CD14-positive monocyte (primary cell): Measurements from ENCODE around the gene SMYD3. TPM values are rescaled to one million over a fixed set of nuclear protein-coding genes. Genes with fewer than 3 reads are reported as not detected.

Experiments used
- DNase-seq, 3 donors: peaks; one replicate each; pipeline ENCODE4 v3.0.0-alpha.2; 2011 to 2022
- H2AFZ ChIP-seq: 2 replicates; pipeline ENCODE4 v1.6.0; 2012; ENCODE audit warnings: mild to moderate bottlenecking, low read depth, low read length, inconsistent platforms; ENCODE audit not compliant: insufficient read depth, poor library complexity, severe bottlenecking
- H3K27ac ChIP-seq, 2 donors: 1 replicate in 1 of 2; 2 replicates in 1 of 2; pipeline ENCODE4 v1.5.1; 2012 to 2013; ENCODE audit warnings: low read length in 2 of 2, control low read depth in 1 of 2, inconsistent platforms in 1 of 2, low read depth in 1 of 2, mild to moderate bottlenecking in 1 of 2
- H3K27me3 ChIP-seq, 2 donors: one replicate each; pipeline versions ENCODE4 v1.6.0 to v1.6.1; 2011 to 2013; ENCODE audit warnings: low read length in 2 of 2; ENCODE audit not compliant: control insufficient read depth in 2 of 2, insufficient read depth in 2 of 2
- H3K36me3 ChIP-seq, 2 donors: replicated peaks in 1 of 2; 1 replicate in 1 of 2; 2 replicates in 1 of 2; pipeline versions ENCODE4 v1.5.1 to v1.6.1; 2012 to 2013; ENCODE audit warnings: low read length in 2 of 2, control low read depth in 1 of 2, inconsistent platforms in 1 of 2, mild to moderate bottlenecking in 1 of 2; ENCODE audit not compliant: insufficient read depth in 2 of 2, control insufficient read depth in 1 of 2
- H3K4me1 ChIP-seq, 2 donors: 1 replicate in 1 of 2; 2 replicates in 1 of 2; pipeline versions ENCODE4 v1.5.1 to v1.6.1; 2012 to 2013; ENCODE audit warnings: low read length in 2 of 2, control low read depth in 1 of 2, inconsistent platforms in 1 of 2, mild to moderate bottlenecking in 1 of 2, moderate library complexity in 1 of 2; ENCODE audit not compliant: insufficient read depth in 2 of 2, control insufficient read depth in 1 of 2
- H3K4me2 ChIP-seq: replicated peaks from 2 replicates; pipeline ENCODE3; 2012; ENCODE audit warnings: low read length, moderate library complexity, mild to moderate bottlenecking; ENCODE audit not compliant: poor library complexity, severe bottlenecking; ENCODE audit errors: extremely low read depth
- H3K4me3 ChIP-seq, 3 experiments: fragments of 200-600 bp in 1 of 3; sonication (generic) in 1 of 3; replicated peaks in 1 of 3; 1 replicate in 2 of 3; 2 replicates in 1 of 3; pipeline ENCODE4 v1.5.1; 2011 to 2013; ENCODE audit warnings: low read length in 3 of 3, mild to moderate bottlenecking in 3 of 3, control low read depth in 2 of 3, low read depth in 2 of 3, inconsistent platforms in 1 of 3, moderate library complexity in 1 of 3
- H3K79me2 ChIP-seq: 2 replicates; pipeline ENCODE4 v1.6.0; 2012; ENCODE audit warnings: mild to moderate bottlenecking, control low read depth, inconsistent platforms, low read length, moderate library complexity; ENCODE audit not compliant: insufficient read depth
- H3K9ac ChIP-seq: 2 replicates; pipeline ENCODE4 v1.6.0; 2017; ENCODE audit warnings: low read length, mild to moderate bottlenecking; ENCODE audit not compliant: insufficient read depth, poor library complexity, severe bottlenecking
- H3K9me3 ChIP-seq, 2 donors: replicated peaks in 1 of 2; 1 replicate in 1 of 2; 2 replicates in 1 of 2; pipeline versions ENCODE4 v1.5.1 to v1.6.1; 2012 to 2013; ENCODE audit warnings: low read length in 2 of 2, control low read depth in 1 of 2; ENCODE audit not compliant: control insufficient read depth in 1 of 2, insufficient read depth in 1 of 2
- H4K20me1 ChIP-seq: 2 replicates; pipeline ENCODE4 v1.6.0; 2012; ENCODE audit warnings: mild to moderate bottlenecking, low read length, control low read depth, moderate library complexity; ENCODE audit not compliant: insufficient read depth
- H3K27ac Mint-ChIP-seq, 7 donors: one replicate each; pipeline ENCODE4 v1.8.0; 2020; ENCODE audit warnings: mild to moderate bottlenecking in 7 of 7, mixed read lengths in 7 of 7, moderate library complexity in 6 of 7, inconsistent platforms in 2 of 7
- H3K27me3 Mint-ChIP-seq, 3 donors: one replicate each; pipeline ENCODE4 v1.8.0; 2021 to 2022; ENCODE audit warnings: low read depth in 3 of 3, mild to moderate bottlenecking in 3 of 3, mixed read lengths in 3 of 3, moderate library complexity in 3 of 3, inconsistent platforms in 1 of 3
- H3K36me3 Mint-ChIP-seq, 2 donors: one replicate each; pipeline ENCODE4 v1.8.0; 2020; ENCODE audit warnings: mixed read lengths in 2 of 2, inconsistent platforms in 1 of 2, mild to moderate bottlenecking in 1 of 2
- H3K4me1 Mint-ChIP-seq: one replicate; pipeline ENCODE4 v1.8.0; 2020; ENCODE audit warnings: mild to moderate bottlenecking, mixed read lengths
- H3K4me3 Mint-ChIP-seq, 2 donors: one replicate each; pipeline ENCODE4 v1.8.0; 2020; ENCODE audit warnings: mild to moderate bottlenecking in 2 of 2, mixed read lengths in 2 of 2, moderate library complexity in 1 of 2
- H3K9me3 Mint-ChIP-seq, 7 donors: one replicate each; pipeline ENCODE4 v1.8.0; 2020 to 2022; ENCODE audit warnings: mixed read lengths in 7 of 7, mild to moderate bottlenecking in 6 of 7, moderate library complexity in 6 of 7, inconsistent platforms in 2 of 7
- CTCF ChIP-seq: fragments of 200-600 bp; IDR thresholded peaks from one replicate; pipeline ENCODE4 v1.8.0; 2022; ENCODE audit warnings: antibody characterized with exemption, mild to moderate bottlenecking
- WGBS: methylation state at CpG from one replicate; pipeline ENCODE4 v1.1.5; 2013; ENCODE audit warnings: missing lambda C conversion rate; ENCODE audit not compliant: insufficient coverage; 5-methylcytosine and 5-hydroxymethylcytosine counted together
- intact Hi-C, 2 donors: fragments of 100-400 bp; cut with micrococcal nuclease; formaldehyde crosslinking; loops; one replicate each; pipeline versions ENCODE4 v1.15.0 to v1.15.1; 2023
- polyA plus RNA-seq, 3 donors: library from polyadenylated mRNA; depleted of rRNA in 1 of 3; unstranded in 2 of 3; stranded (reverse) in 1 of 3; fragments of 300-500 nt in 2 of 3; fragments of >200 nt in 1 of 3; fragmentation: Illumina TruSeq in 2 of 3; gene quantifications; 1 replicate in 2 of 3; 2 replicates in 1 of 3; pipeline ENCODE4 v1.2.3, GENCODE V29; 2012 to 2021

SMYD3 gene
- polyA plus RNA-seq, 3 donors, result 2.7 to 8.4 (median 4.0) TPM

GRCh38 chr1:245832771-245833527 is 674.1 kb downstream of the SMYD3 start:
- Mint-ChIP-seq H3K4me3 (no peak overlapping the region), H3K4me1 (no peaks in the 10 kb centered on the region), H3K27me3 (no peaks in the 10 kb centered on the region), H3K27ac (no peak overlapping the region), H3K36me3 (peaks cover 0 to 3% of the 10 kb centered on the region in 2 donors), H3K9me3 (peaks cover 0 to 8% (median 4%) of the 10 kb centered on the region in 7 donors)
- Histone ChIP-seq H3K4me2 (no peak overlapping the region), H4K20me1 (no peaks in the 10 kb centered on the region), H3K36me3 (no peaks in the 10 kb centered on the region), H3K4me3 (no peak overlapping the region), H3K4me1 (no peaks in the 10 kb centered on the region), H3K27ac (no peak overlapping the region), H3K27me3 (no peaks in the 10 kb centered on the region), H2AFZ (no peak overlapping the region), H3K9ac (no peak overlapping the region), H3K79me2 (no peaks in the 10 kb centered on the region), H3K9me3 (no peaks in the 10 kb centered on the region)
- TF ChIP-seq CTCF, result no peak
- intact Hi-C loops, result no loop called here
- WGBS, result 100% methylated on average over 2 of the region's 7 CpGs
- no peak for DNase-seq

GRCh38 chr1:245831518-245831917 is 675.6 kb downstream of the SMYD3 start:
- TF ChIP-seq CTCF, result no peak
- Mint-ChIP-seq H3K27ac (no peak overlapping the region), H3K4me1 (no peaks in the 10 kb centered on the region), H3K4me3 (no peak overlapping the region), H3K27me3 (peaks cover 0 to 2% (median 0%) of the 10 kb centered on the region in 3 donors), H3K9me3 (peaks cover 0 to 10% (median 8%) of the 10 kb centered on the region in 7 donors), H3K36me3 (peaks cover 0 to 3% of the 10 kb centered on the region in 2 donors)
- no peaks in the 10 kb centered on the region for H3K27me3 ChIP-seq
- H3K4me2 ChIP-seq, result no peak overlapping the region
- H2AFZ ChIP-seq, result no peak overlapping the region
- H4K20me1 ChIP-seq, result no peaks in the 10 kb centered on the region
- intact Hi-C loops, result no loop called here
- H3K36me3 ChIP-seq, result no peaks in the 10 kb centered on the region
- WGBS, result 94% methylated on average over 2 of the region's 9 CpGs
- H3K9ac ChIP-seq, result no peak overlapping the region
- no peak for DNase-seq
- no peak overlapping the region for H3K4me3 ChIP-seq
- H3K27ac ChIP-seq, result no peak overlapping the region
- H3K4me1 ChIP-seq, result no peaks in the 10 kb centered on the region
- H3K79me2 ChIP-seq, result no peaks in the 10 kb centered on the region
- H3K9me3 ChIP-seq, result no peaks in the 10 kb centered on the region
